GM15510 (cell line): ENCODE data around the gene NAT14.

Experiments used
- POLR2A ChIP-seq: IDR thresholded peaks from 3 replicates; pipeline ENCODE4 v1.6.1; 2011; ENCODE audit warnings: borderline replicate concordance; ENCODE audit not compliant: insufficient read length; ENCODE audit errors: extremely low read depth

Gene NAT14

GRCh38 chr19:55461974-55462626 lies 22.9 kb upstream of the NAT14 start:
- TF ChIP-seq POLR2A: peak; percentile 48

DNA sequence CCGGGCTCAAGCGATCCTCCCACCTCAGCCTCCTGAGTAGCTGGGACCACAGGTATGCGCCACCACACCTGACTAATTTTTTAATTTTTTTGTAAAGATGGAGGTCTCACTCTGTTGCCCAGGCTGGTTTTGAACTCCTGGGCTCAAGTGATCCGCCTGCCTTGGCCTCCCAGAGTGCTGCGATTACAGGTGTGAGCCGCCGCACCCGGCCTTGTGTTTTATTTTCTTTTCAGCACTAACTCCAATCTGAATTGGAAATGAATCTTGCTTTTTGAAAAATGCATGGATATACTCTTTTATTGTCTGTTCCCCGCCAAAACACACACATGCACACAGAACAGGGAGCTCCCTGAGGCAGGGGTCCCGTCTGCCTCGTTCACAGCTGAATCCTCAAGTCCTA lies 22.3 kb upstream of the NAT14 start:
- TF ChIP-seq POLR2A: no peak

GRCh38 chr19:55463583-55464031 lies 21.4 kb upstream of the NAT14 start:
- no peak for TF ChIP-seq POLR2A

DNA sequence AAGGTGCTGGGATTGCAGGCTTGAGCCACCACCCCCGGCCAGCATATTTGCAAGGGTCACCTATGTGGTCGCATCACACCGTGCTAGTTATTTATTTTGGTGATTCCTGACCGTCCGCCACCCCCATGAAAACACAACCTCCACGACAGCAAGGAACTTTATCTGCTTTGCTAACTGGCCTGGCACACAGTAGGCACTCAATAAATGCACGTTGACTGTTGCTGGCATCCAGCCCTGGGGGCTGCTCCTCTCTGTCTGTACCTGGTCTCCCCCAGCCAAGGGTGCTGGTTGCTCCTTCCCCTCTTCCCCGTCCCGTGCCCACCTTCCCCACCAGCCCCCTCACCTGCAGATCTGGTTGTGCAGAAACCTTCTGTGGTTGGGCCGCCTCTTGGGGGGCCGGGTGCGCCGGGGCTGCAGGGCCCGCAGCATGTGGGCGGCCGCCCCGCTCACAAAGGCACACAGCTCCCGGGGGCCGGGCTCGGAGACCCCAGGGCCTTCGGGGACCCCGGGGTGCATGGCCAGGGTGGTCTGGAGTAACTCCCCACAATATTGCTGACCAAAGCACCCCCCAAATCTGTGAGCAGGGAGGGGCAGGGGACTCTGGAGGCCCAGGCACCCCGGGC lies 20.8 kb upstream of the NAT14 start:
- TF ChIP-seq POLR2A: no peak

- no peak for TF ChIP-seq POLR2A
Observed at GRCh38 chr19:55464662-55465054, 20.3 kb upstream of the NAT14 start, which contains the start of gene C19orf85. C19orf85 (minus strand) TSS chr19:55464751; CDS start chr19:55464554, 197 bp downstream.

DNA sequence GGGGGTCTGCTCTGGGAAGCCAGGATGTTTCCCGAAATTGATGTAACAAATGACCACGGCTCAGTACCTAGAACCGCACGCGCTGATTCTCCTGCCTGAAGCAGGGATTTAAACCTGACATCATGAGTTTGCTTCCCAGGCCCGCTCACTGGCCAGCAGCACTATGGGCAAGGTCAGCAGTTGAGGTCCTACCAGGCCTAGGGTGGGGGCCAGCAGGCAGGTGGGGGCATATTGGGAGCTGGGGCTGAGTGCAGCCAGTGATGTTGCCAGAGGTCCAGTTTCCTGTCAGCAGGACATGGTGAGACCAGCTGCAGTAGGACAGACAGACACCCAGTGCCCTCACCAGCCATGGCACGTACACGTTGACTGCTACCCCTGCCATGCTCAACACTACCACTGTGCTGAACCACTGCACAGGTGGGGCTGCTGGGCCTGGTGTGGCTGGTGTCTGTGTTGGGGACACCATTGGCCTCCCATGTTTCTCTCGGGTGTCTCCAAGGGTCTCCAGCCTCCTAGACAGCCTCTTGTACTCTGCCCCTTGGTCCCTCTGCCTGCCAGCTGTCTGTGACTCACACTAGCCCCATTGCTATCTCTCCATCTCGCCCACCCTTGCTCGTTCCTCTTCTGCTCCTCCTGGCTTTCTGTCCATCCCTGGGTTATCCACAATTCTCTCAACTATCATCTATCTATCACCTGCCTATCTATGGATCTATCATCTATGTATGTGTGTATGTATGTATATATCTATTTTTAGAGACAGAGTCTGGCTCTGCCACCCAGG lies 19.3 kb upstream of the NAT14 start:
- TF ChIP-seq POLR2A: no peak

- TF ChIP-seq POLR2A: no peak
Observed at GRCh38 chr19:55466241-55466614, 18.8 kb upstream of the NAT14 start.

DNA sequence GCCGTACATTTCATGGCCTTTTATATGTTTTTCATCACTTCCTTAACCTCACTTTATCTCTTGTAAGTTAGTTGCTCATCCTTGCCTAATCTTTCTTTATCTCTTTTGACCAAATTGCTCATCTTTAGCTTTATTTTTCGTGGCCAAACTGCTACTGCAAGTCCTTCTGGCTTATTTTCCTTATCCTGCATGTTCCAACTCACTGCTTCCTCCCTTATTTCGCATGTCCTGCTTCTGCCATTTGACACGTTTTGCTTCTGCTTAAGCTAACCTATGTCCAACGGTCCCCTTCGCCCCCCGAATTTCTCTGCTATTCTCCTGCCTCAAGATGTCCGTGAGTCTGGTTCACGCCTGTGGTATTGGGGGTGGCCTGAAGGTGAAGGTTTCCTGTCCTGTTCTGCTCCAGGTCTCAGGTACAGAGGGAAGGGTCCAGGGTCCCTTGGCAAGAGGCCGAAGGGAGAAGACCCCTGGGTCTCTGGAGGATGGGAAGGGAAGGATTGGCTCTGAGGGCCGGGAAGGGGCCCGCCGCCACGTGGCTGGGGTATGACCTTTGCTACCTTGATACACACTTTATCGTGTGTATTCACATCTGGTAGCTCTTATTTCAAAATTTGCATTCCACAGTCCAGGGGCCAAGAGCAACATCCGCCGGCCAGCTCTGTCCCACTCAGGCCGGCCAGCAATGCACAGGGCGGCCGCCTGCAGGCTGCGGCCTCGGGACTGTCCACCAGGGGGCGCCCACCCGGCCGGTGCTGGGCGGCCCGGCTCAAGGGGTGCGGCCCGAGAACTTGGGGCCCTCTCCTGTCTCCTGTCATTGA lies 17.5 kb upstream of the NAT14 start:
- no peak for TF ChIP-seq POLR2A

GRCh38 chr19:55468054-55468393 lies 17.0 kb upstream of the NAT14 start:
- no peak for TF ChIP-seq POLR2A

DNA sequence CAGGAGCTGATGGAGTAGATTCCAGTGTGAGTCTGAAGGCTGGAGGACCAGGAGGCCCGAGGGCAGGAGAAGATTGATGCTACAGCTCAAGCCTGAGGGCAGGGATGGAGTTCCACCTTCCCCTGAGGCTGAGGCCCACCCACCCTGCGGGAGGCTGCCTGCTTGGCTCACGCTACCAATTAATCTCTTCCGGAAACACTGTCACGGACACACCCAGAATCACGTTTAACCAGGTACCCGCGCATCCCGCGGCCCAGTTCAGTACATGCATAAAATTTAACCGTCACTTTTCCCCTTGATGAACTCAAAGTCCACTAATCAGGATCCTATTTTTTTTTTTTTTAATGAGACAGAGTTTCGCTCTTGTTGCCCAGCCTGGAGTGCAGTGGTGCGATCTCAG lies 13.7 kb upstream of the NAT14 start:
- no peak for TF ChIP-seq POLR2A

DNA sequence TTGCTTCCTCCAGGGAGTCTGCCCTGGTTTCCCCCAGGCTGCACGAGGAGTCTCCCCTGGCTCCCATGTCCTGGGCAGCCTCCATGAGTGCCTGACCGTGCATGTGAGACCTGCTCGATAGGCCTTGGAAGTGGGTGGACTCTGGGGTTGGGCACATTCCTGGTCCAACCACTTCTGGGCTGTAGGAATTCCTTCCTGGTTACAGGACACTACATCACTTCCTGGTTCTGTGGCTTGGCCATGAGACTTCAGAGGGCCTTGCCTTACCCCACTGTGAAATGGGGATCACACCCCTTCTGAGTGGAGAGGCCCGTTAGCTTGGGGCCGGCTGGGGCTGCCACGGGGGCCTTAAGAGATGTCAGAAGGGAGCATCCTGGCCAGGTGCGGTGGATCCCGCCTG lies 12.5 kb upstream of the NAT14 start:
- no peak for TF ChIP-seq POLR2A

DNA sequence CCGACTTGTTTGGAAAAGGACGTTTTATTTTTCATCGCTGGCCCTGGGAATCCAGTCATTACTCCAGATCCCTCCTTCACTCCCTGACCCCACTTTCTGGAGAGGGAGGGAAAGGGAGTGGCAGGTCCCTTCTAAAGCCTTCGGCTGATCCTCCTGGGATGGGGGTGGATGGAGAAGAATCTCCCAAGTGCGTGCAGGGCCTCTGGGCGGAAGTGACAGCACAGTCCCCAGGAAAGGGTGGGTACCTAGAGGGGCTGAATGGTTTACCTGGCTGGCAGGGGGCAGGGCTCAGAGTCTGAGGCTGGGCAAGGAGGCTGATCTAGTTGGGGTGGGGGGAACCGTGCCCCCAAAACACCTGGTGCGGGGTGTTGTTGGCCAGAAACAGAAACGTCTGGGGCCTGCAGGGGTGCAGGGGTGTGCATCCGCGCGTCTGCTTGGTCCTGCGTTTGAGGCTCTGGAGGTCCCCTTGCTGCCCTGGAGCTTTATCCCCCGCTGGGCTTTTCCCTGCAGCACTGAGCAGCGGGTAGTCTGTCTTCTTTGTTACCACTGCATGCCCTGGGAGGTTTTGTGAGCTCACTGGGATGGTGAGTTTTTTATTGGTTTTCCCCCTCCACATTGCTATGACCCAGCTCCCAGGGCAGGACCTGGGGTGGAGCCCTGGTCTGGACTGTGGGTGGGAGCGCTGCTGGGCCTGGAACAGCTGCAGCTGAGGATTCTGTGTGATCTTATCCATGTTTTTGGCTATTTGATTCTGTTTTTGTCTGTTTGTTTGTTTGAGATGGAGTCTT lies 11.6 kb upstream of the NAT14 start:
- TF ChIP-seq POLR2A: no peak

DNA sequence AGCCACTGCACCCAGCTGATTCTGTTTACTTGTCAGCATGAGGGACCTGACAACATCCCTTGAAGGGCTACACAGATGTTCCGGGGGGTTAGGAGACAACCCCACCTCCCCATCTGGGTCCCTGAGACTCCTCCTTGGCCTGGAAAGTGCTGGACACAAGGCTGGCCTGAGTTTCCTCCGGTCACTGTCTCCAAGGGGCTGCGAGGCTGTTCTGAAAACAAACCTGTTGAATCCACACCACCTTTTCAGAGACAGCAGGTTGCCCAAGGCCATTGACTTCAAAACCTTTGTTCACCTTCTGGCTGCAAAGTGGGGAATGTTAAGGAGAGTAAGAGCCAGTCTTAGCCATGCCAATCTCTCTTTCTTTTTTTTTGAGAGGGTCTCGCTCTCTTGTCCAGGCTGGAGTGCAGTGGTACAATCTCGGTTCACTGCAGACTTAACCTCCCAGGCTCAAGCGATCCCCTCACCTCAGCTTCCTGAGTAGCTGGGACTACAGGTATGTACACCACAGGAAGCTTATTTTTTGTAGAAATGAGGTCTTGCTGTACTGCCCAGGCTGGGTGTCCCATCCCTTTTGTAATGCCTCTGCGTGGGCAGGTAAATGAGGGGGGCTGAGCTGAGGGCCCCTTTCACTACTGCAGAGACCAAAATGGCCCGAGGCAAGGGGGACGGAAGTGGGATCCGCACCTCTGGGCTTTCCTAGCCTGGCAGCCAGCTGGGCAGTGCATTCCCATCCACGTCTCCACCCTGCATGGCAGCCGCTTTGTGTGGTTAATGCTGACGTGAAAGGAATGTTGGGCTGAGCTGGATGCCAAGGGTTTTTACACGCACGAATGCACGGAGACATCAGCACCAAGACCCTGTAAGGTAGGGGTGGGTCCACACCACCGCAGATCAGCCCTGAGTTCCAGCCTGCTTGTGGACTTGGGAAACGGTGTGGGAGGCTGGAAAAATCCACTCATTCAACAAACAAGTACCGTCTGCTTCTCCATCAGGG lies 10.4 kb upstream of the NAT14 start:
- TF ChIP-seq POLR2A: no peak
